GM12878 (cell line): ENCODE measurements around the gene PHACTR1. TPM values are rescaled to one million over a fixed set of nuclear protein-coding genes. Genes with fewer than 3 reads are reported as not detected.

ENCODE experiments used
- BMI1 ChIP-seq: fragments of 450-650 bp; IDR thresholded peaks from 2 replicates; pipeline ENCODE4 v1.6.1; 2016; ENCODE audit warnings: mild to moderate bottlenecking, moderate library complexity, borderline replicate concordance
- CBX5 ChIP-seq: sonication (generic); IDR thresholded peaks from 2 replicates; pipeline ENCODE4 v1.6.1; 2016; ENCODE audit warnings: low read depth, moderate library complexity, mild to moderate bottlenecking, inconsistent platforms
- E2F4 ChIP-seq: IDR thresholded peaks from 2 replicates; pipeline ENCODE4 v1.6.1; 2012; ENCODE audit warnings: low read depth, low read length, improper control_type of control experiment
- E4F1 ChIP-seq: fragments of 450-650 bp; IDR thresholded peaks from 2 replicates; pipeline ENCODE4 v1.6.1; 2018; ENCODE audit warnings: borderline replicate concordance, mild to moderate bottlenecking; ENCODE audit not compliant: partially characterized antibody
- FOXM1 ChIP-seq: IDR thresholded peaks from 2 replicates; pipeline ENCODE4 v1.6.1; 2012; ENCODE audit warnings: low read depth, mild to moderate bottlenecking, inconsistent platforms, low read length, moderate library complexity
- IKZF1 ChIP-seq: fragments of 450-650 bp; conservative IDR thresholded peaks from 2 replicates; pipeline ENCODE4 v1.6.1; 2017; ENCODE audit warnings: antibody characterized with exemption, mild to moderate bottlenecking
- MTA3 ChIP-seq: IDR thresholded peaks from 2 replicates; pipeline ENCODE4 v1.6.1; 2012; ENCODE audit warnings: low read length, inconsistent platforms, borderline replicate concordance
- NBN ChIP-seq: fragments of 450-650 bp; IDR thresholded peaks from 2 replicates; pipeline ENCODE4 v1.6.1; 2016
- POLR2AphosphoS5 ChIP-seq: IDR thresholded peaks from 2 replicates; pipeline ENCODE4 v1.6.1; 2011; ENCODE audit warnings: mild to moderate bottlenecking, low read length, inconsistent platforms
- SREBF2 ChIP-seq: IDR thresholded peaks from 2 replicates; pipeline ENCODE4 v1.6.1; 2012; ENCODE audit warnings: mild to moderate bottlenecking, low read length
- polyA plus RNA-seq, 11 experiments: library from polyadenylated mRNA; depleted of rRNA in 4 of 11; unstranded in 6 of 11; stranded (reverse) in 5 of 11; fragments of >200 nt; fragmentation: Nextera tagmentation in 4 of 11; fragmentation: Illumina TruSeq in 1 of 11; extraction: Ambion mirVana in 4 of 11; extraction: Trizol in 1 of 11; gene quantifications; 1 replicate in 1 of 11; 2 replicates in 10 of 11; pipeline versions ENCODE4 v1.2.1 to v1.2.3, GENCODE V29; 2011 to 2016; ENCODE audit warnings: inconsistent platforms in 2 of 11, missing spikeins in 2 of 11, low read depth in 1 of 11
- total RNA-seq, 4 experiments: library from RNA; depleted of rRNA in 3 of 4; stranded (reverse); fragments of >200 nt in 3 of 4; fragmentation: Illumina TruSeq in 1 of 4; extraction: Trizol in 1 of 4; gene quantifications; 2 replicates each; pipeline versions ENCODE4 v1.2.1 to v1.2.3, GENCODE V29; 2013 to 2021
- TF ChIP-seq, protein P1 (sequence below): fragments of 450-650 bp; IDR thresholded peaks from 2 replicates; pipeline ENCODE4 v1.6.1; 2016; ENCODE audit warnings: mild to moderate bottlenecking
- TF ChIP-seq, protein P2 (sequence below): fragments of 450-650 bp; IDR thresholded peaks from 2 replicates; pipeline ENCODE4 v1.6.1; 2017; ENCODE audit warnings: mild to moderate bottlenecking

Gene PHACTR1
- total and polyA plus RNA-seq, 10 of the 15 experiments (the other 5 are each of a cell fraction or from before 2014, with no cell fraction given), result 34.2 to 94.6 (median 62.3) TPM

- no peak for TF ChIP-seq SREBF2
- TF ChIP-seq, protein P1, sequence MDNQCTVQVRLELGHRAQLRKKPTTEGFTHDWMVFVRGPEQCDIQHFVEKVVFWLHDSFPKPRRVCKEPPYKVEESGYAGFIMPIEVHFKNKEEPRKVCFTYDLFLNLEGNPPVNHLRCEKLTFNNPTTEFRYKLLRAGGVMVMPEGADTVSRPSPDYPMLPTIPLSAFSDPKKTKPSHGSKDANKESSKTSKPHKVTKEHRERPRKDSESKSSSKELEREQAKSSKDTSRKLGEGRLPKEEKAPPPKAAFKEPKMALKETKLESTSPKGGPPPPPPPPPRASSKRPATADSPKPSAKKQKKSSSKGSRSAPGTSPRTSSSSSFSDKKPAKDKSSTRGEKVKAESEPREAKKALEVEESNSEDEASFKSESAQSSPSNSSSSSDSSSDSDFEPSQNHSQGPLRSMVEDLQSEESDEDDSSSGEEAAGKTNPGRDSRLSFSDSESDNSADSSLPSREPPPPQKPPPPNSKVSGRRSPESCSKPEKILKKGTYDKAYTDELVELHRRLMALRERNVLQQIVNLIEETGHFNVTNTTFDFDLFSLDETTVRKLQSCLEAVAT, result no peak
- TF ChIP-seq FOXM1, result no peak
- TF ChIP-seq E2F4, result no peak
- no peak for TF ChIP-seq CBX5
- TF ChIP-seq, protein P2, sequence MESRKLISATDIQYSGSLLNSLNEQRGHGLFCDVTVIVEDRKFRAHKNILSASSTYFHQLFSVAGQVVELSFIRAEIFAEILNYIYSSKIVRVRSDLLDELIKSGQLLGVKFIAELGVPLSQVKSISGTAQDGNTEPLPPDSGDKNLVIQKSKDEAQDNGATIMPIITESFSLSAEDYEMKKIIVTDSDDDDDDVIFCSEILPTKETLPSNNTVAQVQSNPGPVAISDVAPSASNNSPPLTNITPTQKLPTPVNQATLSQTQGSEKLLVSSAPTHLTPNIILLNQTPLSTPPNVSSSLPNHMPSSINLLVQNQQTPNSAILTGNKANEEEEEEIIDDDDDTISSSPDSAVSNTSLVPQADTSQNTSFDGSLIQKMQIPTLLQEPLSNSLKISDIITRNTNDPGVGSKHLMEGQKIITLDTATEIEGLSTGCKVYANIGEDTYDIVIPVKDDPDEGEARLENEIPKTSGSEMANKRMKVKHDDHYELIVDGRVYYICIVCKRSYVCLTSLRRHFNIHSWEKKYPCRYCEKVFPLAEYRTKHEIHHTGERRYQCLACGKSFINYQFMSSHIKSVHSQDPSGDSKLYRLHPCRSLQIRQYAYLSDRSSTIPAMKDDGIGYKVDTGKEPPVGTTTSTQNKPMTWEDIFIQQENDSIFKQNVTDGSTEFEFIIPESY, result no peak
- TF ChIP-seq IKZF1, result no peak
- no peak for TF ChIP-seq E4F1
- no peak for TF ChIP-seq POLR2AphosphoS5
- no peak for TF ChIP-seq BMI1
- TF ChIP-seq NBN, result no peak
- no peak for TF ChIP-seq MTA3
Observed at GRCh38 chr6:12937971-12938370, 221.4 kb downstream of the PHACTR1 start (continued).
